Measurements from ENCODE around the gene SYP. TPM values are rescaled to one million over a fixed set of nuclear protein-coding genes. Genes with fewer than 3 reads are reported as not detected.

SYP gene
- total and polyA plus RNA-seq, 9 donors, result 0.69 to 3.3 (median 1.9) TPM

DNA sequence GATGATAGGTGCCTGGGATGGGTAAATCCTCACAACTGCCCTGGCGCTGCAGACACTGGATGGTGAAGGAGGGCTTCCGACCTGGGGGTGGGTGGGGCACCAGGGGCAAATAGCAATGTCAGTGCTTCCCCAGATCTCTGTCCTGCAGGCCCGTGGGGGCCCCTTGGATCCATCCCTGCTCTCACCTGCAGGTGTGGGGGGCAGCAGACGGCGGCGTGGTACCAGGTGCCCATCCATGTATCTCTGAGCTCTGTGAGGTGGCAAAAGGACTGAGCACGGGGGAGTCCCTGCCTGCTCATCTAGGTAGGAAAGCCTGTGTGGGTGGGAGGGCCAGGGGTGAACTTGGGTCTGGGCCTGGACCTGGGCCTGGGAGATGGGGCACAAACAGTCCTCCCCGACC lies 6.5 kb upstream of the SYP start:
- no peak for TF ChIP-seq EP300 (IDR thresholded peaks at IDR 0.05)
- no peak for TF ChIP-seq POLR2A (IDR thresholded peaks at IDR 0.05)
- TF ChIP-seq, protein P1, sequence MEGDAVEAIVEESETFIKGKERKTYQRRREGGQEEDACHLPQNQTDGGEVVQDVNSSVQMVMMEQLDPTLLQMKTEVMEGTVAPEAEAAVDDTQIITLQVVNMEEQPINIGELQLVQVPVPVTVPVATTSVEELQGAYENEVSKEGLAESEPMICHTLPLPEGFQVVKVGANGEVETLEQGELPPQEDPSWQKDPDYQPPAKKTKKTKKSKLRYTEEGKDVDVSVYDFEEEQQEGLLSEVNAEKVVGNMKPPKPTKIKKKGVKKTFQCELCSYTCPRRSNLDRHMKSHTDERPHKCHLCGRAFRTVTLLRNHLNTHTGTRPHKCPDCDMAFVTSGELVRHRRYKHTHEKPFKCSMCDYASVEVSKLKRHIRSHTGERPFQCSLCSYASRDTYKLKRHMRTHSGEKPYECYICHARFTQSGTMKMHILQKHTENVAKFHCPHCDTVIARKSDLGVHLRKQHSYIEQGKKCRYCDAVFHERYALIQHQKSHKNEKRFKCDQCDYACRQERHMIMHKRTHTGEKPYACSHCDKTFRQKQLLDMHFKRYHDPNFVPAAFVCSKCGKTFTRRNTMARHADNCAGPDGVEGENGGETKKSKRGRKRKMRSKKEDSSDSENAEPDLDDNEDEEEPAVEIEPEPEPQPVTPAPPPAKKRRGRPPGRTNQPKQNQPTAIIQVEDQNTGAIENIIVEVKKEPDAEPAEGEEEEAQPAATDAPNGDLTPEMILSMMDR (IDR thresholded peaks at IDR 0.05), result no peak
- 73 to 82% (median 78%) methylated on average over 8 of the region's 8 CpGs for WGBS, 3 donors
- H3K4me1 ChIP-seq (ENCODE audit: insufficient read depth), result no peaks in the 10 kb centered on the region
- no peaks in the 10 kb centered on the region for H3K36me3 ChIP-seq
- no peak for DNase-seq
- intact Hi-C loops (cut with DNase I), result no loop called here
- H3K27ac ChIP-seq, result no peak overlapping the region
- no peak overlapping the region for H3K4me3 ChIP-seq
- H3K9me3 ChIP-seq, result no peaks in the 10 kb centered on the region
- no peaks in the 10 kb centered on the region for H3K27me3 ChIP-seq

GRCh38 chrX:49205443-49205842 lies 5.5 kb upstream of the SYP start:
- no peak overlapping the region for H3K4me3 ChIP-seq
- H3K9me3 ChIP-seq, result no peaks in the 10 kb centered on the region
- no peak overlapping the region for H3K27ac ChIP-seq
- H3K4me1 ChIP-seq (ENCODE audit: insufficient read depth), result no peaks in the 10 kb centered on the region
- intact Hi-C loops (cut with DNase I), result no loop called here
- H3K36me3 ChIP-seq, result no peaks in the 10 kb centered on the region
- DNase-seq, result no peak
- TF ChIP-seq EP300 (IDR thresholded peaks at IDR 0.05), result no peak
- TF ChIP-seq, protein P1 (IDR thresholded peaks at IDR 0.05), result no peak
- no peak for TF ChIP-seq POLR2A (IDR thresholded peaks at IDR 0.05)
- 72 to 80% (median 76%) methylated on average over 13 of the region's 13 CpGs for WGBS, 3 donors
- H3K27me3 ChIP-seq, result no peaks in the 10 kb centered on the region

- Histone ChIP-seq H3K9me3 (no peaks in the 10 kb centered on the region), H3K36me3 (no peaks in the 10 kb centered on the region), H3K27me3 (no peaks in the 10 kb centered on the region), H3K4me1 (ENCODE audit: insufficient read depth) (no peaks in the 10 kb centered on the region), H3K4me3 (no peak overlapping the region), H3K27ac (no peak overlapping the region)
- WGBS, 3 donors, result 37 to 44% (median 37%) methylated on average over 4 of the region's 4 CpGs
- no peak for TF ChIP-seq EP300 (IDR thresholded peaks at IDR 0.05)
- TF ChIP-seq, protein P1 (IDR thresholded peaks at IDR 0.05), result no peak
- TF ChIP-seq POLR2A (IDR thresholded peaks at IDR 0.05), result no peak
- no peak for DNase-seq
- intact Hi-C loops (cut with DNase I), result no loop called here
Observed at GRCh38 chrX:49204709-49205108, 4.7 kb upstream of the SYP start.

- TF ChIP-seq EP300 (IDR thresholded peaks at IDR 0.05) (no peak), POLR2A (IDR thresholded peaks at IDR 0.05) (no peak)
- TF ChIP-seq, protein P1 (IDR thresholded peaks at IDR 0.05), result no peak
Observed at GRCh38 chrX:49204017-49204416, 4.0 kb upstream of the SYP start.

More at GRCh38 chrX:49204017-49204416, 4.0 kb upstream of the SYP start:
- Histone ChIP-seq H3K9me3 (no peaks in the 10 kb centered on the region), H3K27me3 (no peaks in the 10 kb centered on the region), H3K4me1 (ENCODE audit: insufficient read depth) (no peaks in the 10 kb centered on the region), H3K27ac (no peak overlapping the region), H3K4me3 (no peak overlapping the region), H3K36me3 (no peaks in the 10 kb centered on the region)
- DNase-seq, result no peak
- intact Hi-C loops (cut with DNase I), result no loop called here
- 74 to 88% (median 75%) methylated on average over 6 of the region's 6 CpGs for WGBS, 3 donors

Measured in ovary (tissue), 9 donors.